Ureter (tissue), 1 donor: ENCODE measurements around the gene ZNF79. TPM values are rescaled to one million over a fixed set of nuclear protein-coding genes. Genes with fewer than 3 reads are reported as not detected.
"Not testable (repeated sequence)": the region's sequence is repeated elsewhere in the genome, so short reads cannot be mapped to it uniquely, and the experiment has no call there.

Experiments
- DNase-seq: peaks from one replicate; pipeline ENCODE4 v3.0.0-alpha.2; 2020; ENCODE audit warnings: low spot score
- total RNA-seq: library from RNA; stranded (reverse); gene quantifications from one replicate; pipeline ENCODE4 v1.2.4, GENCODE V29; 2023
- donor health status: DM: yes; HTN: yes; CAD: no.

ZNF79 gene
- total RNA-seq, 1 donor from 2014 or later, result 13.2 TPM

GRCh38 chr9:127455324-127455992 is 31.3 kb downstream of the ZNF79 start:
- no peak for DNase-seq

DNA sequence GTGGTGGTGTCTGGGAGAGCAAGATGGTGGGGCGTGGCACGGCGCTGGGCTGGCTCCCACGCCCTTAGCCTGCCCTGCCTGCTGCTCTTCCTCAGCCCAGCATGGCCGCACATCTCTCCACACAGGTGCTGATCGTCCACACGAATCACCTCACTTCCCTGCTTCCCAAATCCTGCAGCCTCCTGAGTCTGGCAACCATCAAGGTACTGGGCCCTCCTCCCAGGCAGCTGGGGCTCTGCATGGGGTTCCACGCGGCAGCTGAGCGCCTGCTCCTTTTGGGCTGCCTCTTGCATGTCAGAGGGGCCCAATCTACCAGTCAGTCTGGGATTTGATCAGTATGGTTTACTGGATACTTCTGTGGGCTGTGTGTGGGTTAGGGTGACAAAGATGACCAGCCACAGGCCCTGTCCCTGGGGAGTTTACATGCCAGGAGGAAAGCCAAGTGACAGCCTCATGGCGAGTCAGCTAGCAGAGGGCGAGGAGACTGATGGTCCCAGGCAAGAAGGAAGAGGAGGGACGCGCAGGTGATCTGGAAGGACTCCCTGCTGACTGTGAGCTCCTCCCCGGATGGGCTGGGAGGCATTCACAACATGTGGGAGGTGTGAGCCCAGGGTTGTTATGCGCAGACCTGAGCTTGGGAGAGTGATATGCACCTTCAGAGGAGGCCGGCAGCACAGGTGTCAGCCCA is 33.2 kb downstream of the ZNF79 start:
- DNase-seq, result no peak

DNA sequence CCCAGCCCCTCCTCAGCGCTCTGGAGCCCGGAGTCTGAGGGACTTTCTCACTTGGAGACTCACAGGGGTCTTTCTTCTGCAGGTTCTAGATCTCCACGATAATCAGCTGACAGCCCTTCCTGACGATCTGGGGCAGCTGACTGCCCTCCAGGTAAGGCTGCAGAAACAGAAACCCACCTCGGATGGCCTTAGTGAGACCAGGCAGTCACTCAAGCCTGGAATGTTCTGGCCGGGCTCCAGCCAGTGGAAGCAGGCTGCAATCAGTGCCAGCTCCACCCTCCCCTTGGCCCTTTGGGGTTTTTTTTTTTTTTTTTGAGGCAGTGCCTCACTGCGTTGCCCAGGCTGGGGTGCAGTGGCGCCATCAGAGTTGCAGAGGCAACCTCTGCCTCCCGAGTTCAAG is 34.7 kb downstream of the ZNF79 start:
- DNase-seq, result no peak

GRCh38 chr9:127463382-127463781 is 39.2 kb downstream of the ZNF79 start:
- no peak for DNase-seq

DNA sequence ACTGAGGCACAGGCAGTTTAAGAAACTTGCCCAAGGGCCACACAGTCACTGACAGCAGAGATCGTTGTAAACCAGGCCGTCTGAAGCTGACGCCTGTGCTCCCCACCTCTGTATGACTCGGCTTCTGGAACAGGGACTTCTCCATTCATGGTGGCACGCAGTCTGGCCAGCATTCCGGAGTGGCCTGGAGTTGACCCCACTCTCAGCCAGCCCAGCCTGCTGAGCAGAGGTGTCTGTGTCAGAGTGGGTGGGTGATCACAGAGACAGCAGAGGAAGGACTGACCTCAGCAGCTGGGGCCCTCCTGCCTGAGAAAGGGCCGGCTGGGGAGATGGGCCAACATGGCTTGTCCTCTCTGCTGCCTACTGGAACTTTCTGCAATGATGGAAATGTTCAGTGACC is 39.7 kb downstream of the ZNF79 start:
- DNase-seq, result no peak

- DNase-seq, result not testable (repeated sequence)
These were observed 42.3 kb downstream of the ZNF79 start for GRCh38 chr9:127466407-127466917.

DNA sequence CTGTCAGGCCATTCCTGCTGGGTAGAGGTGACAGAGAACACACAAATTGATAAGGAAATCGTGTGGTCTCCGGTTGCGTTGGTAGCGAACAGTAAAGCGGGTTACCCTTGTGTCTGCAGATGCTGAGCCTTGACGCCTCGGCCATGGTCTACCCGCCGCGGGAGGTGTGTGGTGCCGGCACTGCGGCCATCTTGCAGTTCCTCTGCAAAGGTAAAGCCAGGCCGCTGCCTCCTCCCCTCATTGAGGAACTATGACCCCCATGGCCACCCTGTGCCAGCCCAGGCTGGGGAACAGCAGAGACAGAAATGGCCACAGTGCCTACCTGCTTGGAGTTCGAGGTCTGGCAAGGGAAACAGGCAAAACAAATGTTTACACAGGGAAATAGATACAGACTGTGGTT is 43.4 kb downstream of the ZNF79 start:
- DNase-seq, result no peak

- no peak for DNase-seq
These were observed 46.5 kb downstream of the ZNF79 start for GRCh38 chr9:127470662-127471061.

DNA sequence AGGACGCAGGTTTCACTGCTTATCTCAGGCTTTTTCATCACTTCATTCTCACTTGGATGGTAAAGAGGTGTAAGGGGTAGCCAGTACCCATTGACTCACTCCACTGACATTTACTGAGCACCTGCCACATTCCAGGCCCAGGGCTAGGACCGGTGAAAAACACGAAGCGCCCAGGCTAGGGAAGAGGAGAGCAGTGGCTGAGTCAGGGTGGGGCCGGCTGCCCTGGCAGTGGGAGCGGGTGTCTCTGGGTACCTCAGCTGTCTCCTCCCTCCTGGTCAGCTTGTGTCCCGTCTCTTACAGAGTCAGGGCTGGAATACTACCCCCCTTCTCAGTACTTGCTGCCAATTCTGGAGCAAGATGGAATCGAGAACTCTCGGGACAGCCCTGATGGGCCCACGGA is 49.3 kb downstream of the ZNF79 start:
- DNase-seq, result no peak

DNA sequence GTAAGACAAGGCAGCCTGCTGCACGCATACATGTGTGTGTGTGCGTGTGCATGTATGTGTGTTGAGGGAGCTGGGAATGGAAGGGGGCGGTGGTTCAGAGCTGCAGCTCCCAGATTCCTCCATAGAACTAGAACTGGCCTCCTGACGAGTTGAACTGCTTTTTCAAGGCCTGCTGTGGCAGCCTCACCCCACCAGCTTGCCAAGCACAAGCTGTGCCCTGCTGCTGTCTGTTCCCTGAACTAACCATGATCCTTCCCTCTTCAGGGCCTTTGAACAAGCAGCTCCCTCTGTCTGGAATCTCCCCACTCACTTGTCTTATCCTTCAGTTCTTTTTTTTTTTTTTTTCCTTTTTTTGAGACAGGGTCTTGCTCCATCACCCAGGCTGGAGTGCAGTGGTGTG is 49.8 kb downstream of the ZNF79 start:
- DNase-seq, result no peak

DNA sequence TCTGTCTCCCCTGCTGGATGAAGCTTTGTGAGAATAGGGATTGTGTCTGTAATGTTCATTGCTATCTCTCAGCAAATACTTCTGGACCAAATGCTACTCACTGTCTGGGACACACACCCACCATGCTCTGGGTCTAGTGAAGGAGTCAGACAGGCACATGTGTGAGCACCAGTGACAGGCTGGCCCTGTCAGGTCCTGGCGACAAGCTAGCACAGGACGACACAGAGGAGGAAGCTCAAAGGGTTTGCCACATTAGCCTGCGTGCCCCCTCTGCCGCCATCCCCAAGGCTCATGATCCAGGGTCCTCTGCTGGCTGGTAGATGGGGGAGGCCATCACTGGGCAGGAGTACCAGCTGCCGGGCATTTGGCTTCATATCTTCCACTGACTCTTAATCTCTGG is 50.4 kb downstream of the ZNF79 start:
- no peak for DNase-seq

- DNase-seq, result no peak
These were observed 55.4 kb downstream of the ZNF79 start for GRCh38 chr9:127479507-127480081.

- DNase-seq, result no peak
These were observed 58.5 kb downstream of the ZNF79 start for GRCh38 chr9:127482662-127483061.

- DNase-seq, result no peak
These were observed 61.8 kb downstream of the ZNF79 start for GRCh38 chr9:127485995-127486394.

- no peak for DNase-seq
These were observed 64.8 kb downstream of the ZNF79 start for GRCh38 chr9:127488946-127489345.

DNA sequence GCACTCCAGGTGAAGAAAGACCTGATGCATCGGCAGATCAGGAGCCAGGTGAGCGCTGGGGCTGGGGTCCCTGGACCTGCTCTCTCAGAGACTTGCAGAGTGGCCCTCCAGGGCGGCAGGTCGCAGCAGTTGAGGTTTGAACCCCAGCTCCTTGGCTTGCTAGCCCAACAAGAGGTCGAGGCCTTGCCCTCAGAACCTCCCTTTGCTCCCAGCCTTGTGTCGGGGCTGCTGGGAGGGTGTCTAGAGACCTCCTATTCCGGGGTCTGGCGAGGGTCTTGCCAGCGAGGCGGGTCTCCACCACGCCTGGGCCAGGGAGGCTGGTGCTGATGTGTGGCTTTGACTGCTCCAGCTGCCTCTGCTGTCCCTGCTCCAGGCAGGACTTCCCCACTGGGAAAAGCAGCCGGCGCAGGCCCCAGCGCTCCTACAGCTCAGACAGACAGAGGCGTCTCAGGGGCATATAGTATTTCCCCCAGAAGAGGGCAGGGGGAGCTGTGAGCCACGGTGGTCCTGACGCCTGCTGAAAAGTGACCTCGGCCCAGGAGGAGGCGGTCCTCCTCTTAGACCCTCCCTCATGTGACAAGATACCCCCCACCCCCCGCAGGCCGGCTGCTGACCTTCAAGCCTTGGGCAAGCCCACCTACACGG is 65.4 kb downstream of the ZNF79 start:
- DNase-seq, result no peak

GRCh38 chr9:127490535-127491230 is 66.5 kb downstream of the ZNF79 start:
- no peak for DNase-seq

DNA sequence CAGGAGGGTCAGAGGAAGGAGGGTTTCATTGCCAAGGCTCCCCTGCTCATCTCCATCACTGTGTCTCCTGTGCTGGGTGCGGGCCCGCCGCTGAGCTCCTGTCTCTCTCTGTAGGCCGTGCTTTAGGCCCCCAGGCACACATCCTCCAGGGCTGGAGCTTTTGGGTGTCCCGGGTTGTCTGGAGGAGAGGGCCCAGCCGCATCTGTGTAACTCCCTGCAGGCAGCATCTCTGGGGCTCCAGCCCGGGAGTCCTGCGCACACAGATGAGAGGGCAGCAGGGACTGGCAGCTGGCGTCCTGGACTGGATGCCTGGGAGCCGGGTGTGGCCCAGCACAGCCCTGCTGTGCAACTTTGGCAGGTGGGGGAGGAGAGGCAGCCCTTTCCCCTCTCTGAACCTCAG is 67.3 kb downstream of the ZNF79 start:
- DNase-seq, result no peak

DNA sequence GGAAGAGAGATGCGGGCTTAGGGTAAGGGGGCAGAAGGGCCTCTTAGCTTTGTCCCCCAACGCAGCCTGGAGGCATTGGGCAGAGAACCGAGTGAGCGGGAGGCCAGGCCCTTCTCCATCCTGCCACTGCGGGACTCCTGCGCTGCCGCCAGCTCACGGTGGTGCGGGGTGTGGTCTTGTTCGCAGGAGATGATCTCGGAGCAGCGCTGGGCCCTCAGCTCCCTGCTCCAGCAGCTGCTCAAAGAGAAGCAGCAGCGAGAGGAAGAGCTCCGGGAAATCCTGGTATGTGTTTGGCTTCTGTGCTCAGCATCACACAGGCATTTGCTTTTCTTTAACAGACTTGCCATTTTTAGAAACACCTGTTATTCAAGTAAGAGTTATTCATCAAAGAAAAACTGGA is 68.4 kb downstream of the ZNF79 start:
- no peak for DNase-seq

- DNase-seq, result no peak
These were observed 69.6 kb downstream of the ZNF79 start for GRCh38 chr9:127493592-127494303.

DNA sequence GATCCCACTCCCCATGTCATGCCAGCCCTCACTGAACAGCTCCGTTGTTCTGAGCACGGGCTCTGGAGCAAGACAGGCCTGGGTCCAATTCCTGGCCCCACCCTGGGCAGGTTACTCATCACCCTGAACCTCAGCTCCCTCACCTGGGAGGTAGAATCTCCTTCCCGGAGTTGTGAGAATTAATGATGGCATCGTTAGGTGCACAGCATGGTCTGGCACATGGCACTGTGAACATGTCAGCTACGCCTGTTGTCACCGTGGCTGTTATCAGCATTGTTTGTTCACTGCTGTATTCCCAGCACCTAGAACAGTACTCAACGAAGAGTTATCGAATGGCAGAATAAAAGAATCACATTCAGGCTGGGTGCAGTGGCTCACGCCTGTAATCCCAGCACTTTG is 70.1 kb downstream of the ZNF79 start:
- no peak for DNase-seq
